Endothelial cell of umbilical vein (primary cell): ENCODE measurements around the gene SHROOM2. TPM values are rescaled to one million over a fixed set of nuclear protein-coding genes. Genes with fewer than 3 reads are reported as not detected.
A peak's percentile ranks its signal among the peaks of the same experiment; 100 is the strongest.

ENCODE experiments used
- BruUV-seq: library from RNA; stranded (reverse); fragments of 400-500 nt; replicated peaks from 2 replicates; lab custom pipeline; 2021; lab: Mats Ljungman, UMichigan
- CTCF ChIA-PET: fragments of 300-600, 350-600 bp; sonication (Branson Sonifier 250); formaldehyde crosslinking; loops from one replicate; lab custom pipeline; 2021; ENCODE audit warnings: antibody characterized with exemption, inconsistent platforms; lab: Charles Lee
- POLR2A ChIA-PET: fragments of 300-600, 350-600 bp; sonication (Branson Sonifier 250); formaldehyde crosslinking; loops from one replicate; lab custom pipeline; 2021; ENCODE audit warnings: antibody characterized with exemption, inconsistent platforms; lab: Charles Lee
- DNase-seq: peaks from one replicate; pipeline ENCODE4 v3.0.0-alpha.2; 2011; ENCODE audit warnings: low read depth, low spot score
- FAIRE-seq: peaks from 2 replicates; lab custom pipeline; 2011; peaks lifted over from hg19 to GRCh38; lab: Jason Lieb, UNC
- H2AFZ ChIP-seq: 2 replicates; pipeline ENCODE4 v1.6.0; 2012; ENCODE audit warnings: low read depth, low read length, control low read depth, inconsistent platforms
- H3K27ac ChIP-seq: 2 replicates; pipeline ENCODE4 v1.5.1; 2011; ENCODE audit warnings: low read depth, mild to moderate bottlenecking, control low read depth, low read length, moderate library complexity; ENCODE audit not compliant: insufficient read depth
- H3K27me3 ChIP-seq, 2 experiments: 2 replicates each; pipeline versions ENCODE4 v1.6.0 to v1.6.1; 2011; ENCODE audit warnings: low read length in 2 of 2, mixed read lengths in 1 of 2; ENCODE audit not compliant: control insufficient read depth in 2 of 2, insufficient read depth in 2 of 2
- H3K36me3 ChIP-seq, 2 experiments: 2 replicates in 1 of 2; 3 replicates in 1 of 2; pipeline ENCODE4 v1.5.1; 2011; ENCODE audit warnings: low read length in 2 of 2, mild to moderate bottlenecking in 1 of 2, moderate library complexity in 1 of 2; ENCODE audit not compliant: control insufficient read depth in 2 of 2, insufficient read depth in 2 of 2; ENCODE audit errors: extremely low read depth in 1 of 2
- H3K4me1 ChIP-seq: 3 replicates; pipeline ENCODE4 v1.5.1; 2011; ENCODE audit warnings: mild to moderate bottlenecking, low read length; ENCODE audit not compliant: control insufficient read depth, insufficient read depth; ENCODE audit errors: extremely low read depth
- H3K4me2 ChIP-seq: 2 replicates; pipeline ENCODE4 v1.6.1; 2011; ENCODE audit warnings: low read length, control low read depth, mixed read lengths; ENCODE audit not compliant: insufficient read depth
- H3K4me3 ChIP-seq, 3 experiments: fragments of 200-600 bp in 1 of 3; sonication (generic), shearing (Covaris generic) in 1 of 3; replicated peaks in 1 of 3; 2 replicates each; pipeline ENCODE4 v1.5.1; 2011 to 2016; ENCODE audit warnings: control low read depth in 3 of 3, low read length in 3 of 3, mild to moderate bottlenecking in 2 of 3, inconsistent platforms in 1 of 3, low read depth in 1 of 3, moderate library complexity in 1 of 3; ENCODE audit not compliant: insufficient read depth in 1 of 3
- H3K79me2 ChIP-seq: 2 replicates; pipeline ENCODE4 v1.6.0; 2012; ENCODE audit warnings: low read length, inconsistent platforms; ENCODE audit not compliant: control insufficient read depth, insufficient read depth
- H3K9ac ChIP-seq: replicated peaks from 2 replicates; pipeline ENCODE3; 2011; ENCODE audit warnings: low read length, control low read depth; ENCODE audit not compliant: insufficient read depth; ENCODE audit errors: extremely low read depth
- H3K9me1 ChIP-seq: replicated peaks from 3 replicates; pipeline ENCODE4 v1.6.0; 2011; ENCODE audit warnings: mild to moderate bottlenecking, low read length; ENCODE audit not compliant: control insufficient read depth, insufficient read depth; ENCODE audit errors: extremely low read depth
- H3K9me3 ChIP-seq: replicated peaks from 2 replicates; pipeline ENCODE4 v1.5.1; 2012; ENCODE audit warnings: low read length, inconsistent platforms; ENCODE audit not compliant: control insufficient read depth, insufficient read depth
- H4K20me1 ChIP-seq: replicated peaks from 2 replicates; pipeline ENCODE3; 2011; ENCODE audit warnings: mild to moderate bottlenecking, low read length; ENCODE audit not compliant: control insufficient read depth, insufficient read depth; ENCODE audit errors: extremely low read depth
- CTCF ChIP-seq, 2 donors: IDR thresholded peaks; 1 replicate in 1 of 2; 2 replicates in 1 of 2; pipeline ENCODE4 v1.5.1; 2011; ENCODE audit warnings: low read length in 2 of 2, mild to moderate bottlenecking in 2 of 2, moderate library complexity in 2 of 2, control low read depth in 1 of 2, inconsistent platforms in 1 of 2, low read depth in 1 of 2; ENCODE audit not compliant: insufficient read depth in 1 of 2; ENCODE audit errors: extremely low read depth in 1 of 2
- EZH2 ChIP-seq: IDR thresholded peaks from 2 replicates; pipeline ENCODE4 v1.6.1; 2012; ENCODE audit warnings: borderline replicate concordance, low read depth, mild to moderate bottlenecking, moderate library complexity, low read length, inconsistent platforms; ENCODE audit not compliant: severe bottlenecking
- FOS ChIP-seq: IDR thresholded peaks from 2 replicates; pipeline ENCODE4 v1.6.1; 2011; ENCODE audit warnings: mild to moderate bottlenecking, low read length, moderate library complexity, borderline replicate concordance; ENCODE audit not compliant: insufficient read depth
- GATA2 ChIP-seq: IDR thresholded peaks from 2 replicates; pipeline ENCODE4 v1.7.0; 2011; ENCODE audit warnings: low read depth, mild to moderate bottlenecking, moderate library complexity, mixed read lengths, low read length; ENCODE audit not compliant: insufficient read length, insufficient read depth
- JUN ChIP-seq: IDR thresholded peaks from 2 replicates; pipeline ENCODE4 v1.6.1; 2011; ENCODE audit warnings: borderline replicate concordance, low read depth; ENCODE audit not compliant: insufficient read length, insufficient read depth
- MAX ChIP-seq: IDR thresholded peaks from 2 replicates; pipeline ENCODE4 v1.6.1; 2011; ENCODE audit not compliant: insufficient read depth, insufficient read length
- MYC ChIP-seq: IDR thresholded peaks from one replicate; pipeline ENCODE4 v1.6.1; 2011; ENCODE audit warnings: mild to moderate bottlenecking, low read depth, low read length
- POLR2A ChIP-seq: IDR thresholded peaks from 2 replicates; pipeline ENCODE4 v1.6.1; 2012; ENCODE audit warnings: low read depth, mild to moderate bottlenecking, control low read depth, low read length
- POLR2AphosphoS5 ChIP-seq: IDR thresholded peaks from 2 replicates; pipeline ENCODE4 v1.6.1; 2012; ENCODE audit warnings: low read depth, mild to moderate bottlenecking, control low read depth, low read length, moderate library complexity; ENCODE audit not compliant: insufficient read depth
- dilution Hi-C: fragments of 300-500 bp; cut with MboI; formaldehyde crosslinking; loops from one replicate; pipeline ENCODE4 v1.15.0; 2019; ENCODE audit warnings: low sequenced_read_pairs; ENCODE audit not compliant: extremely low pct_ligation_motif_present
- intact Hi-C: fragments of 100-400 bp; cut with micrococcal nuclease; formaldehyde crosslinking; loops from one replicate; pipeline ENCODE4 v1.10.0; 2022
- polyA plus RNA-seq, 4 experiments: library from polyadenylated mRNA; depleted of rRNA in 3 of 4; stranded (reverse) in 3 of 4; unstranded in 1 of 4; fragments of >200 nt; gene quantifications; 2 replicates each; pipeline versions ENCODE4 v1.2.1 to v1.2.3, GENCODE V29; 2011 to 2012; ENCODE audit warnings: missing spikeins in 1 of 4
- total RNA-seq: library from RNA; stranded (reverse); gene quantifications from 2 replicates; pipeline ENCODE4 v1.2.3, GENCODE V29; 2021

The SHROOM2 gene
- total and polyA plus RNA-seq, 2 donors (not counting 3 experiments of a cell fraction or from before 2014, with no cell fraction given) = 3.7 to 11.8 TPM

GRCh38 chrX:9875801-9876200 is 89.6 kb downstream of the SHROOM2 start:
- peaks cover 3% of the 10 kb centered on the region for H3K4me1 ChIP-seq
- DNase-seq = no peak
- no peaks in the 10 kb centered on the region for H3K79me2 ChIP-seq
- BruUV-seq = no TSS peak
- no peaks in the 10 kb centered on the region for H4K20me1 ChIP-seq
- ChIA-PET POLR2A (no interaction called here), CTCF (no interaction called here)
- H3K4me3 ChIP-seq = no peak overlapping the region
- H3K9ac ChIP-seq = no peak overlapping the region
- no peak overlapping the region for H3K27ac ChIP-seq
- peak; percentile 44 for FAIRE-seq
- H3K4me2 ChIP-seq = no peak overlapping the region
- no peaks in the 10 kb centered on the region for H3K27me3 ChIP-seq
- dilution Hi-C loops (no loop called here), intact Hi-C loops (no loop called here)
- no peak overlapping the region for H2AFZ ChIP-seq
- no peak for TF ChIP-seq JUN
- no peak for TF ChIP-seq POLR2AphosphoS5
- TF ChIP-seq MAX = no peak
- no peak for TF ChIP-seq GATA2
- no peak for TF ChIP-seq CTCF (IDR thresholded peaks at IDR 0.05; ENCODE audit: extremely low read depth in 1 of 2, insufficient read depth in 1 of 2, low read depth in 1 of 2, low read length in 2 of 2)
- no peak for TF ChIP-seq POLR2A
- TF ChIP-seq MYC = no peak
- no peak for TF ChIP-seq FOS
- no peak for TF ChIP-seq EZH2
- no peaks in the 10 kb centered on the region for H3K9me1 ChIP-seq
- H3K9me3 ChIP-seq = no peaks in the 10 kb centered on the region
- H3K36me3 ChIP-seq = no peaks in the 10 kb centered on the region
